HCT116 (cell line): ENCODE measurements around the gene SNRNP25. TPM values are rescaled to one million over a fixed set of nuclear protein-coding genes. Genes with fewer than 3 reads are reported as not detected.

ENCODE experiments used
- ATAC-seq: fragments of 200-7000 bp; cut with Tn5 transposase; 2 replicates; pipeline ENCODE4 v1.9.1; 2020; ENCODE audit warnings: mild to moderate bottlenecking, moderate library complexity
- BruUV-seq: library from RNA; stranded (reverse); fragments of 400-500 nt; replicated peaks from 2 replicates; lab custom pipeline; 2021; lab: Mats Ljungman, UMichigan
- CTCF ChIA-PET: fragments of 300-600 bp; sonication (Branson Sonifier 250); formaldehyde crosslinking; loops from one replicate; lab custom pipeline; 2021; ENCODE audit warnings: antibody characterized with exemption; lab: Charles Lee
- POLR2A ChIA-PET: fragments of 300-600, 350-600 bp; sonication (Branson Sonifier 250); formaldehyde crosslinking; loops from one replicate; lab custom pipeline; 2021; ENCODE audit warnings: antibody characterized with exemption; lab: Charles Lee
- RAD21 ChIA-PET, 2 experiments: fragments of 300-600 bp; sonication (Branson Sonifier 250); formaldehyde crosslinking; loops; one replicate each; lab custom pipeline; 2023; ENCODE audit warnings: low total read pairs in 2 of 2; ENCODE audit not compliant: uncharacterized antibody in 2 of 2, unreplicated experiment in 2 of 2, low non-redundant PET in 1 of 2; lab: Charles Lee
- DNase-seq: peaks from one replicate; pipeline ENCODE4 v3.0.0-alpha.2; 2010; ENCODE audit warnings: low read depth, low spot score
- H2AFZ ChIP-seq: fragments of 200-600 bp; shearing (Covaris generic), sonication (generic); 2 replicates; pipeline ENCODE4 v1.6.1; 2017; ENCODE audit warnings: low read depth, mixed run types, mixed read lengths, antibody characterized with exemption, low read length; ENCODE audit not compliant: poor library complexity, severe bottlenecking
- H3K27ac ChIP-seq: 2 replicates; pipeline ENCODE4 v1.5.1; 2012; ENCODE audit warnings: low read depth, low read length
- H3K27me3 ChIP-seq: fragments of 200-600 bp; sonication (generic); 2 replicates; pipeline ENCODE4 v1.6.1; 2016; ENCODE audit warnings: mixed run types, low read length, mixed read lengths; ENCODE audit not compliant: insufficient read depth
- H3K36me3 ChIP-seq, 2 experiments: fragments of 200-500 bp in 1 of 2; fragments of 200-600 bp in 1 of 2; sonication (Bioruptor generic) in 1 of 2; sonication (generic) in 1 of 2; 2 replicates each; pipeline versions ENCODE4 v1.5.1 to v1.6.1; 2014 to 2016; ENCODE audit warnings: low read length in 2 of 2, inconsistent platforms in 1 of 2, mixed read lengths in 1 of 2, mixed run types in 1 of 2; ENCODE audit not compliant: insufficient read depth in 2 of 2, control insufficient read depth in 1 of 2
- H3K4me1 ChIP-seq, 2 experiments: fragments of 200-600 bp in 1 of 2; sonication (generic) in 1 of 2; 2 replicates each; pipeline versions ENCODE4 v1.5.1 to v1.6.1; 2012 to 2017; ENCODE audit warnings: low read length in 2 of 2, inconsistent platforms in 1 of 2, mild to moderate bottlenecking in 1 of 2, mixed read lengths in 1 of 2, mixed run types in 1 of 2, moderate library complexity in 1 of 2; ENCODE audit not compliant: insufficient read depth in 2 of 2, control insufficient read depth in 1 of 2
- H3K4me2 ChIP-seq: fragments of 200-600 bp; sonication (generic); 2 replicates; pipeline ENCODE4 v1.6.1; 2017; ENCODE audit warnings: mixed run types, low read length, mixed read lengths
- H3K4me3 ChIP-seq, 2 experiments: fragments of 200-600 bp in 1 of 2; sonication (generic) in 1 of 2; replicated peaks in 1 of 2; 2 replicates each; pipeline ENCODE4 v1.5.1; 2011 to 2016; ENCODE audit warnings: low read length in 2 of 2, control low read depth in 1 of 2, low read depth in 1 of 2, mild to moderate bottlenecking in 1 of 2, mixed read lengths in 1 of 2, mixed run types in 1 of 2
- H3K79me2 ChIP-seq: fragments of 200-600 bp; sonication (generic); 2 replicates; pipeline ENCODE4 v1.6.1; 2017; ENCODE audit warnings: mild to moderate bottlenecking, mixed run types, low read length, moderate library complexity, mixed read lengths; ENCODE audit not compliant: insufficient read depth
- H3K9ac ChIP-seq: fragments of 200-600 bp; sonication (generic); 2 replicates; pipeline ENCODE4 v1.6.1; 2016; ENCODE audit warnings: low read length, mixed read lengths
- H3K9me2 ChIP-seq: fragments of 200-600 bp; sonication (generic), shearing (Covaris generic); 2 replicates; pipeline ENCODE4 v1.6.1; 2017; ENCODE audit warnings: mixed run types, mild to moderate bottlenecking, moderate library complexity; ENCODE audit not compliant: insufficient read depth
- H3K9me3 ChIP-seq, 2 experiments: fragments of 200-500 bp in 1 of 2; fragments of 200-600 bp in 1 of 2; sonication (Bioruptor generic) in 1 of 2; sonication (generic) in 1 of 2; 2 replicates each; pipeline ENCODE4 v1.6.1; 2014 to 2017; ENCODE audit warnings: low read length in 2 of 2, mixed read lengths in 2 of 2, inconsistent platforms in 1 of 2, low read depth in 1 of 2, mild to moderate bottlenecking in 1 of 2, mixed run types in 1 of 2, moderate library complexity in 1 of 2; ENCODE audit not compliant: control insufficient read depth in 1 of 2, insufficient read depth in 1 of 2
- H4K20me1 ChIP-seq: fragments of 200-600 bp; sonication (generic), shearing (Covaris generic); 2 replicates; pipeline ENCODE4 v1.6.1; 2017; ENCODE audit warnings: mixed run types, mild to moderate bottlenecking, moderate library complexity; ENCODE audit not compliant: insufficient read depth
- CBX3 ChIP-seq: IDR thresholded peaks from 2 replicates; pipeline ENCODE4 v1.6.1; 2012; ENCODE audit warnings: low read depth
- CEBPB ChIP-seq: IDR thresholded peaks from 2 replicates; pipeline ENCODE4 v1.6.1; 2012; ENCODE audit warnings: low read depth
- ELF1 ChIP-seq: IDR thresholded peaks from 2 replicates; pipeline ENCODE4 v1.6.1; 2012; ENCODE audit warnings: low read depth, borderline replicate concordance
- EZH2 ChIP-seq: fragments of 200-600 bp; sonication (generic); IDR thresholded peaks from 2 replicates; pipeline ENCODE4 v1.6.1; 2017; ENCODE audit warnings: antibody characterized with exemption, mixed run types
- JUND ChIP-seq: IDR thresholded peaks from 2 replicates; pipeline ENCODE4 v1.6.1; 2012
- MAX ChIP-seq: IDR thresholded peaks from 2 replicates; pipeline ENCODE4 v1.6.1; 2012
- POLR2A ChIP-seq: IDR thresholded peaks from 2 replicates; pipeline ENCODE4 v1.7.0; 2011; ENCODE audit warnings: borderline replicate concordance; ENCODE audit not compliant: insufficient read depth, insufficient read length; ENCODE audit errors: extremely low read depth
- POLR2AphosphoS5 ChIP-seq: IDR thresholded peaks from 2 replicates; pipeline ENCODE4 v1.6.1; 2011; ENCODE audit warnings: mild to moderate bottlenecking, low read depth, low read length, moderate library complexity
- REST ChIP-seq: IDR thresholded peaks from 2 replicates; pipeline ENCODE4 v1.6.1; 2012; ENCODE audit warnings: low read depth
- ZBTB33 ChIP-seq: IDR thresholded peaks from 2 replicates; pipeline ENCODE4 v1.6.1; 2011; ENCODE audit warnings: mild to moderate bottlenecking, low read length, moderate library complexity; ENCODE audit not compliant: insufficient replicate concordance; ENCODE audit errors: extremely low read depth
- ZNF274 ChIP-seq: fragments of 200-500 bp; sonication (Bioruptor generic); IDR thresholded peaks from 2 replicates; pipeline ENCODE4 v1.6.1; 2014; ENCODE audit warnings: mild to moderate bottlenecking, low read depth, low read length, inconsistent platforms
- intact Hi-C: fragments of 100-400 bp; cut with micrococcal nuclease; formaldehyde crosslinking; loops from 2 replicates; pipeline ENCODE4 v1.10.0; 2022
- total RNA-seq: library from RNA; stranded (reverse); gene quantifications from one replicate; pipeline ENCODE4 v1.2.1, GENCODE V29; 2021; ENCODE audit not compliant: unreplicated experiment

The SNRNP25 gene
- total RNA-seq, 1 experiment from 2014 or later = 24.5 TPM

GRCh38 chr16:36336-36984 lies 17.2 kb upstream of the SNRNP25 start:
- no peaks in the 10 kb centered on the region for H3K79me2 ChIP-seq
- H3K9me2 ChIP-seq = no peaks in the 10 kb centered on the region
- H3K27ac ChIP-seq = no peak overlapping the region
- H3K9me3 ChIP-seq = no peaks in the 10 kb centered on the region
- ChIA-PET POLR2A (no interaction called here), RAD21 (no interaction called here), CTCF (no interaction called here)
- no peak overlapping the region for H3K4me2 ChIP-seq
- TF ChIP-seq MAX = no peak
- no peak for TF ChIP-seq EZH2
- no peak for TF ChIP-seq ZBTB33
- no peaks in the 10 kb centered on the region for H3K27me3 ChIP-seq
- peaks cover 0 to 7% of the 10 kb centered on the region in 2 experiments; a peak in 1 of 4 replicates for H3K4me1 ChIP-seq
- ATAC-seq (no peak), DNase-seq (no peak)
- no TSS peak for BruUV-seq
- no peaks in the 10 kb centered on the region for H3K36me3 ChIP-seq
- H4K20me1 ChIP-seq = no peaks in the 10 kb centered on the region
- no peak overlapping the region for H2AFZ ChIP-seq
- no peak overlapping the region for H3K4me3 ChIP-seq
- intact Hi-C loops = no loop called here
- H3K9ac ChIP-seq = no peak overlapping the region

- Histone ChIP-seq H3K79me2 (no peaks in the 10 kb centered on the region), H2AFZ (no peak overlapping the region), H3K4me3 (no peak overlapping the region), H3K9me3 (no peaks in the 10 kb centered on the region), H3K9ac (no peak overlapping the region), H3K4me2 (no peak overlapping the region), H3K4me1 (peaks cover 0 to 7% of the 10 kb centered on the region in 2 experiments; a peak in 1 of 4 replicates), H3K9me2 (no peaks in the 10 kb centered on the region), H4K20me1 (no peaks in the 10 kb centered on the region), H3K27ac (no peak overlapping the region), H3K27me3 (no peaks in the 10 kb centered on the region), H3K36me3 (no peaks in the 10 kb centered on the region)
- no peak for TF ChIP-seq CEBPB
- TF ChIP-seq JUND = no peak
- no peak for TF ChIP-seq ZNF274
- no peak for TF ChIP-seq REST
- TF ChIP-seq POLR2A = no peak
- no peak for TF ChIP-seq CBX3
- TF ChIP-seq MAX = no peak
- TF ChIP-seq POLR2AphosphoS5 = no peak
- TF ChIP-seq ELF1 = no peak
- intact Hi-C loops = no loop called here
- POLR2A ChIA-PET = no interaction called here
- no peak for ATAC-seq
- DNase-seq = no peak
- CTCF ChIA-PET = no interaction called here
- no TSS peak for BruUV-seq
- RAD21 ChIA-PET = no interaction called here
These were observed 16.1 kb upstream of the SNRNP25 start for GRCh38 chr16:37511-37910.
